GM23338 (cell line): ENCODE measurements around the gene ISL2. TPM values are rescaled to one million over a fixed set of nuclear protein-coding genes. Genes with fewer than 3 reads are reported as not detected.
A peak's percentile ranks its signal among the peaks of the same experiment; 100 is the strongest.

ENCODE experiments used
- ATAC-seq: fragments of 200-7000 bp; cut with Tn5 transposase; 3 replicates; pipeline ENCODE4 v1.9.1; 2020
- DNase-seq: peaks from one replicate; pipeline ENCODE4 v3.0.0-alpha.2; 2015; ENCODE audit warnings: low spot score
- H2AFZ ChIP-seq: fragments of 200-600 bp; sonication (generic); 2 replicates; pipeline ENCODE4 v1.8.0; 2016; ENCODE audit warnings: antibody characterized with exemption, mild to moderate bottlenecking, moderate library complexity
- H3F3A ChIP-seq: fragments of 200-600 bp; sonication (generic); replicated peaks from 2 replicates; pipeline ENCODE4 v1.8.0; 2017; ENCODE audit warnings: antibody characterized with exemption, mixed run types, low read depth
- H3K27ac ChIP-seq: fragments of 200-600 bp; sonication (generic); 2 replicates; pipeline ENCODE4 v1.6.1; 2016; ENCODE audit warnings: low read depth
- H3K27me3 ChIP-seq: fragments of 200-600 bp; sonication (generic); 2 replicates; pipeline ENCODE4 v1.8.0; 2016; ENCODE audit warnings: mild to moderate bottlenecking, mixed run types, moderate library complexity; ENCODE audit not compliant: insufficient read depth
- H3K36me3 ChIP-seq: fragments of 200-600 bp; sonication (generic); 2 replicates; pipeline ENCODE4 v1.8.0; 2016; ENCODE audit warnings: mild to moderate bottlenecking; ENCODE audit not compliant: insufficient read depth
- H3K4me1 ChIP-seq: fragments of 200-600 bp; sonication (generic); 2 replicates; pipeline ENCODE4 v1.8.0; 2016; ENCODE audit warnings: mild to moderate bottlenecking, moderate library complexity; ENCODE audit not compliant: insufficient read depth
- H3K4me2 ChIP-seq: fragments of 200-600 bp; sonication (generic); 2 replicates; pipeline ENCODE4 v1.7.1; 2017; ENCODE audit warnings: mixed run types
- H3K4me3 ChIP-seq: fragments of 200-600 bp; sonication (generic); 2 replicates; pipeline ENCODE4 v1.6.1; 2016; ENCODE audit warnings: mixed run types
- H3K79me2 ChIP-seq: fragments of 200-600 bp; sonication (generic); replicated peaks from 2 replicates; pipeline ENCODE4 v1.8.0; 2017; ENCODE audit warnings: mild to moderate bottlenecking; ENCODE audit not compliant: insufficient read depth
- H3K9me2 ChIP-seq: fragments of 200-600 bp; sonication (generic); 2 replicates; pipeline ENCODE4 v1.8.0; 2017; ENCODE audit not compliant: insufficient read depth
- H4K20me1 ChIP-seq: fragments of 200-600 bp; sonication (generic); replicated peaks from 2 replicates; pipeline ENCODE4 v1.8.0; 2017; ENCODE audit warnings: mild to moderate bottlenecking; ENCODE audit not compliant: insufficient read depth
- H3K27ac Mint-ChIP-seq: 2 replicates; pipeline ENCODE4 v1.8.0; 2020; ENCODE audit warnings: inconsistent platforms, mild to moderate bottlenecking, moderate library complexity, mixed read lengths
- H3K27me3 Mint-ChIP-seq: 3 replicates; pipeline ENCODE4 v1.8.0; 2022; ENCODE audit warnings: low read depth, mild to moderate bottlenecking, moderate library complexity, mixed read lengths, inconsistent platforms; ENCODE audit not compliant: insufficient read depth, poor library complexity
- H3K36me3 Mint-ChIP-seq: 3 replicates; pipeline ENCODE4 v1.8.0; 2021; ENCODE audit warnings: low read depth, mild to moderate bottlenecking, inconsistent platforms, moderate library complexity, mixed read lengths
- H3K4me1 Mint-ChIP-seq: 3 replicates; pipeline ENCODE4 v1.8.0; 2020; ENCODE audit warnings: mild to moderate bottlenecking, inconsistent platforms, mixed read lengths
- H3K4me3 Mint-ChIP-seq: 3 replicates; pipeline ENCODE4 v1.8.0; 2021; ENCODE audit warnings: moderate library complexity, mild to moderate bottlenecking, inconsistent platforms, mixed read lengths
- H3K9me3 Mint-ChIP-seq: 3 replicates; pipeline ENCODE4 v1.8.0; 2020; ENCODE audit warnings: moderate library complexity, mild to moderate bottlenecking, inconsistent platforms, mixed read lengths
- ETS1 ChIP-seq: IDR thresholded peaks from 2 replicates; pipeline ENCODE4 v1.6.1; 2016; ENCODE audit warnings: antibody characterized with exemption
- EZH2 ChIP-seq: fragments of 200-600 bp; sonication (generic); IDR thresholded peaks from one replicate; pipeline ENCODE4 v1.8.0; 2017; ENCODE audit warnings: antibody characterized with exemption, mild to moderate bottlenecking, low read depth; ENCODE audit not compliant: unreplicated experiment
- EZH2phosphoT487 ChIP-seq: fragments of 200-600 bp; sonication (generic); IDR thresholded peaks from one replicate; pipeline ENCODE4 v1.8.1; 2018; ENCODE audit warnings: antibody characterized with exemption; ENCODE audit not compliant: unreplicated experiment
- POLR2AphosphoS5 ChIP-seq: IDR thresholded peaks from 2 replicates; pipeline ENCODE4 v1.6.1; 2016; ENCODE audit warnings: antibody characterized with exemption, low read depth
- STAT1 ChIP-seq: IDR thresholded peaks from one replicate; pipeline ENCODE4 v1.6.1; 2016; ENCODE audit warnings: antibody characterized with exemption; ENCODE audit not compliant: unreplicated experiment
- polyA plus RNA-seq: library from polyadenylated mRNA; unstranded; fragments of >200 nt; fragmentation: Nextera tagmentation; extraction: Ambion mirVana; gene quantifications from 2 replicates; pipeline ENCODE4 v1.2.1, GENCODE V29; 2016
- total RNA-seq: library from RNA; depleted of rRNA; stranded (reverse); fragments of >200 nt; shearing (Covaris generic); gene quantifications from 2 replicates; pipeline ENCODE4 v1.2.3, GENCODE V29; 2014
- TF ChIP-seq, protein P1 (sequence below), 2 experiments: fragments of 200-600 bp in 1 of 2; sonication (generic) in 1 of 2; conservative IDR thresholded peaks; 2 replicates each; pipeline versions ENCODE4 v1.5.1 to v1.6.1; 2016 to 2017; ENCODE audit warnings: antibody characterized with exemption in 2 of 2, low read depth in 2 of 2, mild to moderate bottlenecking in 2 of 2, moderate library complexity in 1 of 2
- TF ChIP-seq, protein P2 (sequence below): fragments of 250-450 bp; sonication (Bioruptor Pico); IDR thresholded peaks from 2 replicates; pipeline ENCODE4 v1.5.0; 2020; ENCODE audit warnings: mild to moderate bottlenecking, moderate library complexity

The ISL2 gene
- total and polyA plus RNA-seq, 2 experiments from 2014 or later: 0.65 to 2.7 TPM

GRCh38 chr15:76346669-76347481 is 10.3 kb downstream of the ISL2 start:
- no peaks in the 10 kb centered on the region for H3K9me2 ChIP-seq
- H3K36me3 Mint-ChIP-seq: no peaks in the 10 kb centered on the region; the same call in 2 of the 3 replicates
- peaks cover 21% of the 10 kb centered on the region for H3K4me1 Mint-ChIP-seq
- TF ChIP-seq, protein P1, sequence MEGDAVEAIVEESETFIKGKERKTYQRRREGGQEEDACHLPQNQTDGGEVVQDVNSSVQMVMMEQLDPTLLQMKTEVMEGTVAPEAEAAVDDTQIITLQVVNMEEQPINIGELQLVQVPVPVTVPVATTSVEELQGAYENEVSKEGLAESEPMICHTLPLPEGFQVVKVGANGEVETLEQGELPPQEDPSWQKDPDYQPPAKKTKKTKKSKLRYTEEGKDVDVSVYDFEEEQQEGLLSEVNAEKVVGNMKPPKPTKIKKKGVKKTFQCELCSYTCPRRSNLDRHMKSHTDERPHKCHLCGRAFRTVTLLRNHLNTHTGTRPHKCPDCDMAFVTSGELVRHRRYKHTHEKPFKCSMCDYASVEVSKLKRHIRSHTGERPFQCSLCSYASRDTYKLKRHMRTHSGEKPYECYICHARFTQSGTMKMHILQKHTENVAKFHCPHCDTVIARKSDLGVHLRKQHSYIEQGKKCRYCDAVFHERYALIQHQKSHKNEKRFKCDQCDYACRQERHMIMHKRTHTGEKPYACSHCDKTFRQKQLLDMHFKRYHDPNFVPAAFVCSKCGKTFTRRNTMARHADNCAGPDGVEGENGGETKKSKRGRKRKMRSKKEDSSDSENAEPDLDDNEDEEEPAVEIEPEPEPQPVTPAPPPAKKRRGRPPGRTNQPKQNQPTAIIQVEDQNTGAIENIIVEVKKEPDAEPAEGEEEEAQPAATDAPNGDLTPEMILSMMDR (conservative IDR thresholded peaks at IDR 0.05; ENCODE audit: low read depth in 2 of 2): no peak
- TF ChIP-seq EZH2phosphoT487 (no peak), ETS1 (no peak), POLR2AphosphoS5 (no peak), STAT1 (no peak), EZH2 (peak; percentile 91)
- TF ChIP-seq, protein P2, sequence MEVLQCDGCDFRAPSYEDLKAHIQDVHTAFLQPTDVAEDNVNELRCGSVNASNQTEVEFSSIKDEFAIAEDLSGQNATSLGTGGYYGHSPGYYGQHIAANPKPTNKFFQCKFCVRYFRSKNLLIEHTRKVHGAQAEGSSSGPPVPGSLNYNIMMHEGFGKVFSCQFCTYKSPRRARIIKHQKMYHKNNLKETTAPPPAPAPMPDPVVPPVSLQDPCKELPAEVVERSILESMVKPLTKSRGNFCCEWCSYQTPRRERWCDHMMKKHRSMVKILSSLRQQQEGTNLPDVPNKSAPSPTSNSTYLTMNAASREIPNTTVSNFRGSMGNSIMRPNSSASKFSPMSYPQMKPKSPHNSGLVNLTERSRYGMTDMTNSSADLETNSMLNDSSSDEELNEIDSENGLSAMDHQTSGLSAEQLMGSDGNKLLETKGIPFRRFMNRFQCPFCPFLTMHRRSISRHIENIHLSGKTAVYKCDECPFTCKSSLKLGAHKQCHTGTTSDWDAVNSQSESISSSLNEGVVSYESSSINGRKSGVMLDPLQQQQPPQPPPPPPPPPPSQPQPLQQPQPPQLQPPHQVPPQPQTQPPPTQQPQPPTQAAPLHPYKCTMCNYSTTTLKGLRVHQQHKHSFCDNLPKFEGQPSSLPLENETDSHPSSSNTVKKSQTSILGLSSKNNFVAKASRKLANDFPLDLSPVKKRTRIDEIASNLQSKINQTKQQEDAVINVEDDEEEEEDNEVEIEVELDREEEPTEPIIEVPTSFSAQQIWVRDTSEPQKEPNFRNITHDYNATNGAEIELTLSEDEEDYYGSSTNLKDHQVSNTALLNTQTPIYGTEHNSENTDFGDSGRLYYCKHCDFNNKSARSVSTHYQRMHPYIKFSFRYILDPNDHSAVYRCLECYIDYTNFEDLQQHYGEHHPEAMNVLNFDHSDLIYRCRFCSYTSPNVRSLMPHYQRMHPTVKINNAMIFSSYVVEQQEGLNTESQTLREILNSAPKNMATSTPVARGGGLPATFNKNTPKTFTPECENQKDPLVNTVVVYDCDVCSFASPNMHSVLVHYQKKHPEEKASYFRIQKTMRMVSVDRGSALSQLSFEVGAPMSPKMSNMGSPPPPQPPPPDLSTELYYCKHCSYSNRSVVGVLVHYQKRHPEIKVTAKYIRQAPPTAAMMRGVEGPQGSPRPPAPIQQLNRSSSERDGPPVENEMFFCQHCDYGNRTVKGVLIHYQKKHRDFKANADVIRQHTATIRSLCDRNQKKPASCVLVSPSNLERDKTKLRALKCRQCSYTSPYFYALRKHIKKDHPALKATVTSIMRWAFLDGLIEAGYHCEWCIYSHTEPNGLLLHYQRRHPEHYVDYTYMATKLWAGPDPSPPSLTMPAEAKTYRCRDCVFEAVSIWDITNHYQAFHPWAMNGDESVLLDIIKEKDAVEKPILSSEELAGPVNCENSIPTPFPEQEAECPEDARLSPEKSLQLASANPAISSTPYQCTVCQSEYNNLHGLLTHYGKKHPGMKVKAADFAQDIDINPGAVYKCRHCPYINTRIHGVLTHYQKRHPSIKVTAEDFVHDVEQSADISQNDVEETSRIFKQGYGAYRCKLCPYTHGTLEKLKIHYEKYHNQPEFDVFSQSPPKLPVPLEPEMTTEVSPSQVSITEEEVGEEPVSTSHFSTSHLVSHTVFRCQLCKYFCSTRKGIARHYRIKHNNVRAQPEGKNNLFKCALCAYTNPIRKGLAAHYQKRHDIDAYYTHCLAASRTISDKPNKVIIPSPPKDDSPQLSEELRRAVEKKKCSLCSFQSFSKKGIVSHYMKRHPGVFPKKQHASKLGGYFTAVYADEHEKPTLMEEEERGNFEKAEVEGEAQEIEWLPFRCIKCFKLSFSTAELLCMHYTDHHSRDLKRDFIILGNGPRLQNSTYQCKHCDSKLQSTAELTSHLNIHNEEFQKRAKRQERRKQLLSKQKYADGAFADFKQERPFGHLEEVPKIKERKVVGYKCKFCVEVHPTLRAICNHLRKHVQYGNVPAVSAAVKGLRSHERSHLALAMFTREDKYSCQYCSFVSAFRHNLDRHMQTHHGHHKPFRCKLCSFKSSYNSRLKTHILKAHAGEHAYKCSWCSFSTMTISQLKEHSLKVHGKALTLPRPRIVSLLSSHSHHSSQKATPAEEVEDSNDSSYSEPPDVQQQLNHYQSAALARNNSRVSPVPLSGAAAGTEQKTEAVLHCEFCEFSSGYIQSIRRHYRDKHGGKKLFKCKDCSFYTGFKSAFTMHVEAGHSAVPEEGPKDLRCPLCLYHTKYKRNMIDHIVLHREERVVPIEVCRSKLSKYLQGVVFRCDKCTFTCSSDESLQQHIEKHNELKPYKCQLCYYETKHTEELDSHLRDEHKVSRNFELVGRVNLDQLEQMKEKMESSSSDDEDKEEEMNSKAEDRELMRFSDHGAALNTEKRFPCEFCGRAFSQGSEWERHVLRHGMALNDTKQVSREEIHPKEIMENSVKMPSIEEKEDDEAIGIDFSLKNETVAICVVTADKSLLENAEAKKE (CRISPR knock-in tag): no peak
- no peak overlapping the region for H3K27ac Mint-ChIP-seq
- H2AFZ ChIP-seq: peak overlapping the region; percentile 72
- peaks cover 92% of the 10 kb centered on the region for H3K27me3 ChIP-seq
- no peaks in the 10 kb centered on the region for H3K79me2 ChIP-seq
- H4K20me1 ChIP-seq: peaks cover 28% of the 10 kb centered on the region
- H3K4me2 ChIP-seq: peak overlapping the region; percentile 91
- peak overlapping the region; percentile 71 for H3K4me3 Mint-ChIP-seq
- H3K27me3 Mint-ChIP-seq: peaks cover 71% of the 10 kb centered on the region
- DNase-seq (peak; percentile 62), ATAC-seq (peak; percentile 33)
- peak overlapping the region; percentile 68 for H3K4me3 ChIP-seq
- H3F3A ChIP-seq: peaks cover 4% of the 10 kb centered on the region; the same call in 1 of the 2 replicates
- no peak overlapping the region for H3K27ac ChIP-seq
- peaks cover 4% of the 10 kb centered on the region; the same call in 2 of the 3 replicates for H3K9me3 Mint-ChIP-seq
- H3K4me1 ChIP-seq: peaks cover 31% of the 10 kb centered on the region
- H3K36me3 ChIP-seq: no peaks in the 10 kb centered on the region
